ENCODE measurements around the gene MAMDC2.

MAMDC2 gene

GRCh38 chr9:70044490-70045307 is 1.1 kb downstream of the MAMDC2 start:
- peak in 1 of 2 experiments; percentile 12 for DNase-seq (ENCODE audit: low spot score in 2 of 2)
- no peak overlapping the region for H3K4me3 ChIP-seq
- no peaks in the 10 kb centered on the region; the same call in 1 of the 2 replicates for H3K4me1 ChIP-seq
- H3K9me3 ChIP-seq, result no peaks in the 10 kb centered on the region
- in situ Hi-C loops (cut with MboI; ENCODE audit: low sequenced_read_pairs), result no loop called here
- no peaks in the 10 kb centered on the region for H3K36me3 ChIP-seq (replicated peaks)
- H3K27me3 ChIP-seq (ENCODE audit: low read depth), result peaks cover 8% of the 10 kb centered on the region

GRCh38 chr9:70045452-70045851 is 1.8 kb downstream of the MAMDC2 start:
- H3K36me3 ChIP-seq (replicated peaks), result no peaks in the 10 kb centered on the region
- in situ Hi-C loops (cut with MboI; ENCODE audit: low sequenced_read_pairs), result no loop called here
- H3K9me3 ChIP-seq, result no peaks in the 10 kb centered on the region
- H3K27me3 ChIP-seq (ENCODE audit: low read depth), result peaks cover 12% of the 10 kb centered on the region
- DNase-seq (ENCODE audit: low spot score in 2 of 2), result no peak
- no peak overlapping the region for H3K4me3 ChIP-seq
- H3K4me1 ChIP-seq, result no peaks in the 10 kb centered on the region; the same call in 1 of the 2 replicates

GRCh38 chr9:70046274-70047070 is 2.8 kb downstream of the MAMDC2 start:
- Histone ChIP-seq H3K36me3 (replicated peaks) (no peaks in the 10 kb centered on the region), H3K27me3 (ENCODE audit: low read depth) (peaks cover 16% of the 10 kb centered on the region), H3K4me3 (no peak overlapping the region), H3K9me3 (no peaks in the 10 kb centered on the region), H3K4me1 (no peaks in the 10 kb centered on the region; the same call in 1 of the 2 replicates)
- in situ Hi-C loops (cut with MboI; ENCODE audit: low sequenced_read_pairs), result no loop called here
- DNase-seq (ENCODE audit: low spot score in 2 of 2), result no peak

- DNase-seq (ENCODE audit: low spot score in 2 of 2), result no peak
- Histone ChIP-seq H3K9me3 (no peaks in the 10 kb centered on the region), H3K4me3 (no peak overlapping the region), H3K27me3 (ENCODE audit: low read depth) (peaks cover 22% of the 10 kb centered on the region), H3K4me1 (no peaks in the 10 kb centered on the region), H3K36me3 (replicated peaks) (no peaks in the 10 kb centered on the region)
- in situ Hi-C loops (cut with MboI; ENCODE audit: low sequenced_read_pairs), result no loop called here
These were observed 5.6 kb downstream of the MAMDC2 start for GRCh38 chr9:70049236-70049635.

GRCh38 chr9:70049672-70050271 is 6.1 kb downstream of the MAMDC2 start:
- no peaks in the 10 kb centered on the region for H3K36me3 ChIP-seq (replicated peaks)
- H3K4me1 ChIP-seq, result no peaks in the 10 kb centered on the region
- in situ Hi-C loops (cut with MboI; ENCODE audit: low sequenced_read_pairs), result no loop called here
- H3K9me3 ChIP-seq, result no peaks in the 10 kb centered on the region
- no peak for DNase-seq (ENCODE audit: low spot score in 2 of 2)
- H3K4me3 ChIP-seq, result no peak overlapping the region
- H3K27me3 ChIP-seq (ENCODE audit: low read depth), result peaks cover 22% of the 10 kb centered on the region

GRCh38 chr9:70052768-70053167 is 9.1 kb downstream of the MAMDC2 start:
- DNase-seq (ENCODE audit: low spot score in 2 of 2), result no peak
- Histone ChIP-seq H3K9me3 (no peaks in the 10 kb centered on the region), H3K4me3 (no peak overlapping the region), H3K4me1 (no peaks in the 10 kb centered on the region), H3K36me3 (replicated peaks) (no peaks in the 10 kb centered on the region), H3K27me3 (ENCODE audit: low read depth) (peaks cover 29% of the 10 kb centered on the region)
- in situ Hi-C loops (cut with MboI; ENCODE audit: low sequenced_read_pairs), result no loop called here

- no peak for DNase-seq (ENCODE audit: low spot score in 2 of 2)
- H3K36me3 ChIP-seq (replicated peaks), result no peaks in the 10 kb centered on the region
- H3K4me1 ChIP-seq, result no peaks in the 10 kb centered on the region
- in situ Hi-C loops (cut with MboI; ENCODE audit: low sequenced_read_pairs), result no loop called here
- no peaks in the 10 kb centered on the region for H3K9me3 ChIP-seq
- H3K4me3 ChIP-seq, result no peak overlapping the region
- H3K27me3 ChIP-seq (ENCODE audit: low read depth), result peaks cover 35% of the 10 kb centered on the region
These were observed 10.2 kb downstream of the MAMDC2 start for GRCh38 chr9:70053864-70054263.

GRCh38 chr9:70054521-70054920 is 10.9 kb downstream of the MAMDC2 start:
- no peak overlapping the region for H3K4me3 ChIP-seq

GRCh38 chr9:70055406-70056210 is 12.0 kb downstream of the MAMDC2 start:
- DNase-seq (ENCODE audit: low spot score in 2 of 2), result no peak
- H3K9me3 ChIP-seq, result no peaks in the 10 kb centered on the region
- in situ Hi-C loops (cut with MboI; ENCODE audit: low sequenced_read_pairs), result no loop called here
- H3K27me3 ChIP-seq (ENCODE audit: low read depth), result peaks cover 38% of the 10 kb centered on the region
- H3K4me1 ChIP-seq, result no peaks in the 10 kb centered on the region
- H3K4me3 ChIP-seq, result no peak overlapping the region
- H3K36me3 ChIP-seq (replicated peaks), result no peaks in the 10 kb centered on the region

More at GRCh38 chr9:70054521-70054920, 10.9 kb downstream of the MAMDC2 start:
- Histone ChIP-seq H3K9me3 (no peaks in the 10 kb centered on the region), H3K36me3 (replicated peaks) (no peaks in the 10 kb centered on the region), H3K4me1 (no peaks in the 10 kb centered on the region), H3K27me3 (ENCODE audit: low read depth) (peaks cover 40% of the 10 kb centered on the region)
- DNase-seq (ENCODE audit: low spot score in 2 of 2), result no peak
- in situ Hi-C loops (cut with MboI; ENCODE audit: low sequenced_read_pairs), result no loop called here

- in situ Hi-C loops (cut with MboI; ENCODE audit: low sequenced_read_pairs), result no loop called here
These were observed 12.7 kb downstream of the MAMDC2 start for GRCh38 chr9:70056211-70056944.

GRCh38 chr9:70058569-70059116 is 15.0 kb downstream of the MAMDC2 start:
- peaks cover 39% of the 10 kb centered on the region for H3K27me3 ChIP-seq (ENCODE audit: low read depth)
- in situ Hi-C loops (cut with MboI; ENCODE audit: low sequenced_read_pairs), result no loop called here
- H3K36me3 ChIP-seq (replicated peaks), result no peaks in the 10 kb centered on the region
- no peak for DNase-seq (ENCODE audit: low spot score in 2 of 2)
- no peaks in the 10 kb centered on the region for H3K9me3 ChIP-seq
- no peak overlapping the region for H3K4me3 ChIP-seq
- H3K4me1 ChIP-seq, result no peaks in the 10 kb centered on the region

More at GRCh38 chr9:70056211-70056944, 12.7 kb downstream of the MAMDC2 start:
- H3K27me3 ChIP-seq (ENCODE audit: low read depth), result peaks cover 35% of the 10 kb centered on the region
- H3K4me3 ChIP-seq, result no peak overlapping the region
- no peaks in the 10 kb centered on the region for H3K9me3 ChIP-seq
- no peaks in the 10 kb centered on the region for H3K4me1 ChIP-seq
- DNase-seq (ENCODE audit: low spot score in 2 of 2), result no peak
- H3K36me3 ChIP-seq (replicated peaks), result no peaks in the 10 kb centered on the region

- H3K4me1 ChIP-seq, result no peaks in the 10 kb centered on the region
- H3K9me3 ChIP-seq, result no peaks in the 10 kb centered on the region
- DNase-seq (ENCODE audit: low spot score in 2 of 2), result no peak
- in situ Hi-C loops (cut with MboI; ENCODE audit: low sequenced_read_pairs), result no loop called here
- peaks cover 39% of the 10 kb centered on the region for H3K27me3 ChIP-seq (ENCODE audit: low read depth)
- no peaks in the 10 kb centered on the region for H3K36me3 ChIP-seq (replicated peaks)
- no peak overlapping the region for H3K4me3 ChIP-seq
These were observed 16.7 kb downstream of the MAMDC2 start for GRCh38 chr9:70060148-70060882.
